Esophagus squamous epithelium (tissue), 4 donors: Measurements from ENCODE around the gene MORN1.

Experiments used
- POLR2A ChIP-seq, 4 donors: fragments of 450-650 bp; IDR thresholded peaks; one replicate each; pipeline ENCODE4 v1.6.1; 2017; ENCODE audit warnings: antibody characterized with exemption in 4 of 4, mild to moderate bottlenecking in 4 of 4, moderate library complexity in 3 of 4
- TF ChIP-seq, protein P1 (sequence below), 6 experiments: fragments of 450-650 bp in 4 of 6; fragments of 200-600 bp in 2 of 6; sonication (generic) in 2 of 6; IDR thresholded peaks; one replicate each; pipeline ENCODE4 v1.5.1; 2016 to 2019; ENCODE audit warnings: antibody characterized with exemption in 6 of 6, mild to moderate bottlenecking in 4 of 6, moderate library complexity in 4 of 6

- TF ChIP-seq POLR2A (IDR thresholded peaks at IDR 0.05), result no peak
- TF ChIP-seq, protein P1, sequence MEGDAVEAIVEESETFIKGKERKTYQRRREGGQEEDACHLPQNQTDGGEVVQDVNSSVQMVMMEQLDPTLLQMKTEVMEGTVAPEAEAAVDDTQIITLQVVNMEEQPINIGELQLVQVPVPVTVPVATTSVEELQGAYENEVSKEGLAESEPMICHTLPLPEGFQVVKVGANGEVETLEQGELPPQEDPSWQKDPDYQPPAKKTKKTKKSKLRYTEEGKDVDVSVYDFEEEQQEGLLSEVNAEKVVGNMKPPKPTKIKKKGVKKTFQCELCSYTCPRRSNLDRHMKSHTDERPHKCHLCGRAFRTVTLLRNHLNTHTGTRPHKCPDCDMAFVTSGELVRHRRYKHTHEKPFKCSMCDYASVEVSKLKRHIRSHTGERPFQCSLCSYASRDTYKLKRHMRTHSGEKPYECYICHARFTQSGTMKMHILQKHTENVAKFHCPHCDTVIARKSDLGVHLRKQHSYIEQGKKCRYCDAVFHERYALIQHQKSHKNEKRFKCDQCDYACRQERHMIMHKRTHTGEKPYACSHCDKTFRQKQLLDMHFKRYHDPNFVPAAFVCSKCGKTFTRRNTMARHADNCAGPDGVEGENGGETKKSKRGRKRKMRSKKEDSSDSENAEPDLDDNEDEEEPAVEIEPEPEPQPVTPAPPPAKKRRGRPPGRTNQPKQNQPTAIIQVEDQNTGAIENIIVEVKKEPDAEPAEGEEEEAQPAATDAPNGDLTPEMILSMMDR (IDR thresholded peaks at IDR 0.05), result no peak
Observed at GRCh38 chr1:2378441-2378851, 12.9 kb downstream of the MORN1 start.
